ENCODE data around the gene DPP4. TPM values are rescaled to one million over a fixed set of nuclear protein-coding genes. Genes with fewer than 3 reads are reported as not detected.

Gene DPP4
- polyA plus RNA-seq, 1 donor (not counting 4 experiments of a cell fraction or from before 2014, with no cell fraction given) = 1.1 TPM

DNA sequence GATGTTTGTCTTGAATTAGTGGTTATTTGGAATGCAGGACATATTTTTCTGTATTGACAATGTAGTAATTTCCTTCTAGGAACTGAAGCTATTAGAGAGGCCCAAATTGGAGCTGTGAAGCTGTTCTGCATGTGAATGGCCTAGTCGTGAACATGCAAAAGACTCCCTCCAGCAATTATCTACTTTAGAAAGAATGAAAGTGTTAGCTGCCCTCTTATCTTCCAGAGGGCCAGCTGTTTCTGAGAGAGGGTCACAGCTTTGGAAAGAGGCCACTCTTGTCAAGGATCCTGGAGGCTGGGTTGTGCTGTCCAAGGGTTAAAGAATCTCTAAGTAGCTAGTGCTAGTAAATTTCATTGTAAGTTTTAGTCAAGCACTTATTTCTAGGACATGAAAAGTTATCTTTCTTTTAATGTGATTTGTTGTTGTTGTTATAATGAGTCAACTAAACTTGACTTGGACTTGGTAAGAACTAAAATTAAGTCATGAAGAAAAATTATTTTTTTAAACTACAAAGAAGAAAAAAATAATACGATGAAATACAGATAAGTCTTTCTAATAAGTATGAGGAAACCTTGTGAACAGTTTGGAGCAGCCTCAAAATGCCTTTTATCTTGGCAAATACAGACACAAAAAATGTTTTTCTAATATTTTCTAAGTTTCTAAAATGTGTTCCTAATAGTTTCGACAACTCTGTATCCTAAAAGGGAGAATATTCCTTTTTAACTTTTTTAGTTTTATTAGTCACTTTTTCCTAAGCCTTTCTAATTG is 36.8 kb downstream of the DPP4 start:
- TF ChIP-seq EZH2 (IDR thresholded peaks at IDR 0.05; ENCODE audit: low read length) = no peak
- no peak for TF ChIP-seq CTCF (optimal IDR thresholded peaks at IDR 0.05 in 1 of 3, IDR thresholded peaks at IDR 0.05 in 1 of 3, conservative IDR thresholded peaks at IDR 0.05 in 1 of 3; ENCODE audit: extremely low read depth in 1 of 3, insufficient read depth in 2 of 3, low read length in 3 of 3)
- Histone ChIP-seq H3K9ac (ENCODE audit: control insufficient read depth, extremely low read depth, insufficient read depth, low read length) (no peak overlapping the region), H3K4me2 (ENCODE audit: control insufficient read depth, extremely low read depth, insufficient read depth, low read depth, low read length) (no peak overlapping the region), H3K4me3 (ENCODE audit: control insufficient read depth in 2 of 3, extremely low read depth in 1 of 3, insufficient read depth in 2 of 3, low read depth in 1 of 3, low read length in 3 of 3) (no peak overlapping the region), H3K36me3 (ENCODE audit: control insufficient read depth in 2 of 2, extremely low read depth in 1 of 2, insufficient read depth in 2 of 2, low read length in 2 of 2) (no peaks in the 10 kb centered on the region), H3K9me1 (ENCODE audit: control insufficient read depth, extremely low read depth, insufficient read depth, low read length) (no peaks in the 10 kb centered on the region), H2AFZ (ENCODE audit: control insufficient read depth, low read length) (no peak overlapping the region), H3K9me3 (ENCODE audit: control insufficient read depth, low read depth, low read length) (no peaks in the 10 kb centered on the region), H3K27me3 (ENCODE audit: control insufficient read depth, extremely low read depth, insufficient read depth, low read length) (no peaks in the 10 kb centered on the region), H4K20me1 (ENCODE audit: control insufficient read depth, extremely low read depth, insufficient read depth, low read length) (no peaks in the 10 kb centered on the region), H3K4me1 (ENCODE audit: control insufficient read depth, extremely low read depth, insufficient read depth, low read length) (no peaks in the 10 kb centered on the region), H3K27ac (ENCODE audit: control insufficient read depth, insufficient read depth, low read length) (no peak overlapping the region), H3K79me2 (ENCODE audit: control insufficient read depth, insufficient read depth, low read length) (no peaks in the 10 kb centered on the region)
- FAIRE-seq (no peak), DNase-seq (ENCODE audit: low read depth, low spot score) (no peak)
- dilution Hi-C loops (cut with MboI; ENCODE audit: extremely low pct_ligation_motif_present, low sequenced_read_pairs) = no loop called here

GRCh38 chr2:162035981-162036380 is 38.0 kb downstream of the DPP4 start:
- no peaks in the 10 kb centered on the region for H3K36me3 ChIP-seq (ENCODE audit: control insufficient read depth in 2 of 2, extremely low read depth in 1 of 2, insufficient read depth in 2 of 2, low read length in 2 of 2)
- no peaks in the 10 kb centered on the region for H3K9me1 ChIP-seq (ENCODE audit: control insufficient read depth, extremely low read depth, insufficient read depth, low read length)
- no peaks in the 10 kb centered on the region for H3K27me3 ChIP-seq (ENCODE audit: control insufficient read depth, extremely low read depth, insufficient read depth, low read length)
- no peak overlapping the region for H3K4me2 ChIP-seq (ENCODE audit: control insufficient read depth, extremely low read depth, insufficient read depth, low read depth, low read length)
- no peak overlapping the region for H3K27ac ChIP-seq (ENCODE audit: control insufficient read depth, insufficient read depth, low read length)
- FAIRE-seq (no peak), DNase-seq (ENCODE audit: low read depth, low spot score) (no peak)
- no peak overlapping the region for H3K9ac ChIP-seq (ENCODE audit: control insufficient read depth, extremely low read depth, insufficient read depth, low read length)
- H3K4me1 ChIP-seq (ENCODE audit: control insufficient read depth, extremely low read depth, insufficient read depth, low read length) = no peaks in the 10 kb centered on the region
- H4K20me1 ChIP-seq (ENCODE audit: control insufficient read depth, extremely low read depth, insufficient read depth, low read length) = no peaks in the 10 kb centered on the region
- no peak for TF ChIP-seq CTCF (optimal IDR thresholded peaks at IDR 0.05 in 1 of 3, IDR thresholded peaks at IDR 0.05 in 1 of 3, conservative IDR thresholded peaks at IDR 0.05 in 1 of 3; ENCODE audit: extremely low read depth in 1 of 3, insufficient read depth in 2 of 3, low read length in 3 of 3)
- no peak for TF ChIP-seq EZH2 (IDR thresholded peaks at IDR 0.05; ENCODE audit: low read length)
- dilution Hi-C loops (cut with MboI; ENCODE audit: extremely low pct_ligation_motif_present, low sequenced_read_pairs) = no loop called here
- H2AFZ ChIP-seq (ENCODE audit: control insufficient read depth, low read length) = no peak overlapping the region
- no peaks in the 10 kb centered on the region for H3K79me2 ChIP-seq (ENCODE audit: control insufficient read depth, insufficient read depth, low read length)
- no peak overlapping the region for H3K4me3 ChIP-seq (ENCODE audit: control insufficient read depth in 2 of 3, extremely low read depth in 1 of 3, insufficient read depth in 2 of 3, low read depth in 1 of 3, low read length in 3 of 3)
- no peaks in the 10 kb centered on the region for H3K9me3 ChIP-seq (ENCODE audit: control insufficient read depth, low read depth, low read length)

All from keratinocyte (primary cell).